Ovary (tissue), 3 donors: Measurements from ENCODE around the gene SMARCA4.

Experiments used
- EP300 ChIP-seq: sonication (generic); formaldehyde crosslinking; IDR thresholded peaks from one replicate; pipeline ENCODE4 v1.6.1; 2017; ENCODE audit warnings: antibody characterized with exemption
- POLR2A ChIP-seq: fragments of 450-650 bp; IDR thresholded peaks from one replicate; pipeline ENCODE4 v1.6.1; 2017; ENCODE audit warnings: antibody characterized with exemption, mild to moderate bottlenecking, moderate library complexity
- TF ChIP-seq, protein P1 (sequence below), 3 donors: fragments of 450-650 bp in 2 of 3; fragments of 200-600 bp in 1 of 3; IDR thresholded peaks; one replicate each; pipeline versions ENCODE4 v1.5.1 to v1.8.0; 2016 to 2022; ENCODE audit warnings: antibody characterized with exemption in 3 of 3, mild to moderate bottlenecking in 1 of 3
- donor health status: DM: no; HTN: no; CAD: no.

DNA sequence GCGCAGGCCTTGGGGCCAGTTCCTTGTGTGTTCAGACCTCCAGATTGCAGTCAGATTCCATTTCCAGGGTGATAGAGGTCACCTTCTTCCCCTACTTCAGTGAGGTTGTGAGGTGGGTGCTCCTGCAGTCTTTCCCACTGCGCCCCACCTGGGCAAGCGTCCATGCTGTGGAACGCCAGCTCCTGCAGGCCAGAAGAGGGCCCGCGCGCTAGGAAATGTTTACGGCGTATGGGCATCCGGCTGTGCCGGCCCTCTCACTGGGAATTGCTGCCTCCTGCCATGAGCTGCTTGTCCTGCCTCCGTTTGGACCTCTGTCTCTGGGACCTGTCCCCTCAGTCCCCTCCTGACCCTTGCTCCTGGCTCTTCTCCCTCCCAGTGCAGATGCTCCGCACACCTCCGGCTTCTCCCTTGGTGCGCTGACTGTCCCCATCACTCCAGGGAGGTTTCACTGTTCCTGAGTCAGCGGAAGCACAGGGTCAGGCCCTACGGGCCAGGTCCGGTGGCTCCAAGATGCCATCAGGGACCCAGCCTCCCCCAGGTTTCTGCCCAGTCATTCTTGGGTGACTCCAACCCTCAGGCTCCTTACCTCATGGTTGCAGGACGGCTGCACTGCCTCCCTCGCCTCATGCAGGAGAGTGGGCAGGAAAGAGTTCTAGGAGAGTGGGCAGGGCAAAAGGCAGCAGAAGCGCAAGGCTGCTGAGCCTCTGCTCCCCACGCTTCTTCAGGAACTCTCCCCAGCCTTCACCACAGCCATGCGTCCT lies 56.6 kb downstream of the SMARCA4 start:
- TF ChIP-seq POLR2A, result no peak
- TF ChIP-seq, protein P1, sequence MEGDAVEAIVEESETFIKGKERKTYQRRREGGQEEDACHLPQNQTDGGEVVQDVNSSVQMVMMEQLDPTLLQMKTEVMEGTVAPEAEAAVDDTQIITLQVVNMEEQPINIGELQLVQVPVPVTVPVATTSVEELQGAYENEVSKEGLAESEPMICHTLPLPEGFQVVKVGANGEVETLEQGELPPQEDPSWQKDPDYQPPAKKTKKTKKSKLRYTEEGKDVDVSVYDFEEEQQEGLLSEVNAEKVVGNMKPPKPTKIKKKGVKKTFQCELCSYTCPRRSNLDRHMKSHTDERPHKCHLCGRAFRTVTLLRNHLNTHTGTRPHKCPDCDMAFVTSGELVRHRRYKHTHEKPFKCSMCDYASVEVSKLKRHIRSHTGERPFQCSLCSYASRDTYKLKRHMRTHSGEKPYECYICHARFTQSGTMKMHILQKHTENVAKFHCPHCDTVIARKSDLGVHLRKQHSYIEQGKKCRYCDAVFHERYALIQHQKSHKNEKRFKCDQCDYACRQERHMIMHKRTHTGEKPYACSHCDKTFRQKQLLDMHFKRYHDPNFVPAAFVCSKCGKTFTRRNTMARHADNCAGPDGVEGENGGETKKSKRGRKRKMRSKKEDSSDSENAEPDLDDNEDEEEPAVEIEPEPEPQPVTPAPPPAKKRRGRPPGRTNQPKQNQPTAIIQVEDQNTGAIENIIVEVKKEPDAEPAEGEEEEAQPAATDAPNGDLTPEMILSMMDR (IDR thresholded peaks at IDR 0.05), result no peak
- no peak for TF ChIP-seq EP300
